Measurements from ENCODE around the gene FHIT. TPM values are rescaled to one million over a fixed set of nuclear protein-coding genes. Genes with fewer than 3 reads are reported as not detected.

FHIT gene
- total and polyA plus RNA-seq, 2 of the 4 experiments (the other 2 are of a cell fraction), result 0.07 TPM; not detected in 1

- no peak overlapping the region for H2AK5ac ChIP-seq (ENCODE audit: low read depth, low read length)
- H2BK120ac ChIP-seq (ENCODE audit: low read depth, low read length), result no peak overlapping the region
- ATAC-seq (ENCODE audit: low read depth), result no peak
- no peak overlapping the region for H4K8ac ChIP-seq (ENCODE audit: low read depth in 2 of 2, low read length in 2 of 2)
- H4K20me1 ChIP-seq (ENCODE audit: insufficient read depth, low read length), result no peaks in the 10 kb centered on the region
- in situ Hi-C loops (cut with MboI; ENCODE audit: low sequenced_read_pairs), result no loop called here
- no peak overlapping the region for H3K4me3 ChIP-seq (ENCODE audit: insufficient read depth, low read depth, low read length)
- ChIA-PET POLR2A (ENCODE audit: unreplicated experiment) (no interaction called here), CTCF (no interaction called here)
- H3K4me2 ChIP-seq (ENCODE audit: low read depth, low read length), result no peak overlapping the region
- 0 out of 2 replicates have a peak, but pooled peaks cover 2% of the 10 kb centered on the region for H3K9me3 ChIP-seq (ENCODE audit: control insufficient read depth, insufficient read depth, low read length)
- no peak overlapping the region for H2BK15ac ChIP-seq (ENCODE audit: low read depth, low read length)
- BruUV-seq (replicated peaks), result no TSS peak
- H3K36me3 ChIP-seq (ENCODE audit: control insufficient read depth, insufficient read depth, low read length), result no peaks in the 10 kb centered on the region
- no peaks in the 10 kb centered on the region for H3K4me1 ChIP-seq (ENCODE audit: control insufficient read depth, insufficient read depth, low read length)
- no peak overlapping the region for H3K4ac ChIP-seq (ENCODE audit: low read depth, low read length)
- H4K5ac ChIP-seq (ENCODE audit: low read depth, low read length), result no peak overlapping the region
- no peak overlapping the region for H2AFZ ChIP-seq (replicated peaks; ENCODE audit: low read length, poor library complexity)
- no peak overlapping the region for H3K23ac ChIP-seq (ENCODE audit: low read depth, low read length)
- H3K14ac ChIP-seq (replicated peaks; ENCODE audit: low read depth, low read length), result no peak overlapping the region
- TF ChIP-seq FOS (IDR thresholded peaks at IDR 0.05; ENCODE audit: low read depth, low read length) (no peak), RFX5 (IDR thresholded peaks at IDR 0.05; ENCODE audit: low read depth, low read length) (no peak), RAD21 (IDR thresholded peaks at IDR 0.05; ENCODE audit: low read length) (no peak), RCOR1 (IDR thresholded peaks at IDR 0.05; ENCODE audit: insufficient replicate concordance, low read length) (no peak), CHD1 (IDR thresholded peaks at IDR 0.05; ENCODE audit: low read depth, low read length) (no peak), SMC3 (IDR thresholded peaks at IDR 0.05; ENCODE audit: low read depth, low read length) (no peak), CEBPB (IDR thresholded peaks at IDR 0.05; ENCODE audit: low read depth, low read length) (no peak), ELK1 (IDR thresholded peaks at IDR 0.05; ENCODE audit: borderline replicate concordance, low read depth, low read length) (no peak), NFE2L2 (IDR thresholded peaks at IDR 0.05; ENCODE audit: low read depth, low read length) (no peak), MXI1 (IDR thresholded peaks at IDR 0.05; ENCODE audit: borderline replicate concordance, low read depth, low read length) (no peak), MAFK (IDR thresholded peaks at IDR 0.05; ENCODE audit: low read depth, low read length) (no peak)
- H2BK5ac ChIP-seq (ENCODE audit: low read depth, low read length, poor library complexity, severe bottlenecking), result no peak overlapping the region
- dilution Hi-C loops (cut with HindIII; ENCODE audit: low sequenced_read_pairs, unreplicated experiment), result no loop called here
- no peak overlapping the region for H4K91ac ChIP-seq (ENCODE audit: insufficient read depth, low read depth, low read length)
- DNase-seq, result no peak
- H2AK9ac ChIP-seq (replicated peaks; ENCODE audit: low read depth, low read length, poor library complexity), result no peak overlapping the region
- no peak overlapping the region for H3K27ac ChIP-seq (ENCODE audit: insufficient read depth, low read length)
- H3K18ac ChIP-seq (ENCODE audit: low read depth, low read length), result no peak overlapping the region
- no peaks in the 10 kb centered on the region for H3K79me1 ChIP-seq (ENCODE audit: low read depth in 1 of 2, low read length in 2 of 2)
- H3K27me3 ChIP-seq (ENCODE audit: control insufficient read depth, insufficient read depth, low read length), result no peaks in the 10 kb centered on the region
- no peak overlapping the region for H3K56ac ChIP-seq (ENCODE audit: extremely low read depth, insufficient read depth, low read length)
- no peaks in the 10 kb centered on the region for H3K9me1 ChIP-seq (ENCODE audit: insufficient read depth, low read length)
- no peak overlapping the region for H2BK20ac ChIP-seq (ENCODE audit: low read depth, low read length)
- H3K9ac ChIP-seq (ENCODE audit: low read depth, low read length), result no peak overlapping the region
- intact Hi-C loops (cut with micrococcal nuclease), result no loop called here
- WGBS, 2 experiments (ENCODE audit: extremely low coverage in 2 of 2, insufficient read length in 1 of 2), result no CpG with 5 or more reads among the region's 2 CpGs
These were observed 601.1 kb downstream of the FHIT start for GRCh38 chr3:60650171-60650570.
